NCI-H2081 treated with DMSO at 0.1 percent for 48 hours (cell line): ENCODE results near the gene PRKAG2.

Experiments used
- DNase-seq: peaks from one replicate; lab custom pipeline; 2025; lab: John Stamatoyannopoulos, UW

The PRKAG2 gene

GRCh38 chr7:151724920-151725584 lies 151.9 kb downstream of the PRKAG2 start:
- no peak for DNase-seq

- DNase-seq: no peak
Measured at GRCh38 chr7:151724250-151724915, 152.5 kb downstream of the PRKAG2 start.

- no peak for DNase-seq
Measured at GRCh38 chr7:151723321-151723720, 153.6 kb downstream of the PRKAG2 start.

GRCh38 chr7:151722533-151722932 lies 154.4 kb downstream of the PRKAG2 start:
- no peak for DNase-seq

GRCh38 chr7:151721694-151722093 lies 155.2 kb downstream of the PRKAG2 start:
- no peak for DNase-seq

GRCh38 chr7:151721236-151721635 lies 155.7 kb downstream of the PRKAG2 start:
- DNase-seq: no peak

GRCh38 chr7:151720280-151720679 lies 156.6 kb downstream of the PRKAG2 start:
- DNase-seq: no peak

- no peak for DNase-seq
Measured at GRCh38 chr7:151719897-151720242, 157.0 kb downstream of the PRKAG2 start.

GRCh38 chr7:151719031-151719896 lies 157.7 kb downstream of the PRKAG2 start:
- no peak for DNase-seq

- no peak for DNase-seq
Measured at GRCh38 chr7:151717918-151718317, 159.0 kb downstream of the PRKAG2 start.

GRCh38 chr7:151717415-151717814 lies 159.5 kb downstream of the PRKAG2 start:
- DNase-seq: no peak

- no peak for DNase-seq
Measured at GRCh38 chr7:151716323-151716722, 160.6 kb downstream of the PRKAG2 start.

- no peak for DNase-seq
Measured at GRCh38 chr7:151715666-151716315, 161.1 kb downstream of the PRKAG2 start.

GRCh38 chr7:151714201-151714600 lies 162.7 kb downstream of the PRKAG2 start:
- DNase-seq: no peak

GRCh38 chr7:151712810-151713125 lies 164.1 kb downstream of the PRKAG2 start:
- no peak for DNase-seq

GRCh38 chr7:151711906-151712809 lies 164.8 kb downstream of the PRKAG2 start:
- no peak for DNase-seq

- DNase-seq: no peak
Measured at GRCh38 chr7:151711435-151711872, 165.5 kb downstream of the PRKAG2 start.

GRCh38 chr7:151710646-151711434 lies 166.1 kb downstream of the PRKAG2 start:
- DNase-seq: no peak

GRCh38 chr7:151710121-151710640 lies 166.7 kb downstream of the PRKAG2 start:
- no peak for DNase-seq
